IMR-90 (cell line): ENCODE measurements around the gene SHROOM3. TPM values are rescaled to one million over a fixed set of nuclear protein-coding genes. Genes with fewer than 3 reads are reported as not detected.

Experiments used
- ATAC-seq: fragments of 200-7000 bp; cut with Tn5 transposase; 2 replicates; pipeline ENCODE4 v1.9.1; 2020; ENCODE audit warnings: low read depth, mild to moderate bottlenecking, moderate library complexity
- BruUV-seq: library from RNA; stranded (reverse); fragments of 400-500 nt; replicated peaks from 2 replicates; lab custom pipeline; 2021; lab: Mats Ljungman, UMichigan
- CTCF ChIA-PET: fragments of 300-600 bp; formaldehyde crosslinking; extraction: SDS; loops from one replicate; lab custom pipeline; 2021; ENCODE audit warnings: antibody characterized with exemption; lab: Yijun Ruan, JAX
- POLR2A ChIA-PET: fragments of 300-600 bp; sonication (Branson Sonifier 250); formaldehyde crosslinking; loops from one replicate; lab custom pipeline; 2022; ENCODE audit warnings: antibody characterized with exemption; ENCODE audit not compliant: unreplicated experiment; lab: Charles Lee
- DNase-seq: peaks from one replicate; pipeline ENCODE4 v3.0.0; 2013
- H2AFZ ChIP-seq: replicated peaks from 2 replicates; pipeline ENCODE3; 2013; ENCODE audit warnings: low read length, mild to moderate bottlenecking; ENCODE audit not compliant: poor library complexity
- H2AK5ac ChIP-seq: 2 replicates; pipeline ENCODE4 v1.6.1; 2013; ENCODE audit warnings: low read depth, low read length, inconsistent platforms
- H2AK9ac ChIP-seq: replicated peaks from 2 replicates; pipeline ENCODE3; 2013; ENCODE audit warnings: mild to moderate bottlenecking, low read depth, low read length, moderate library complexity; ENCODE audit not compliant: poor library complexity
- H2BK120ac ChIP-seq: 2 replicates; pipeline ENCODE4 v1.6.1; 2013; ENCODE audit warnings: low read depth, low read length, inconsistent platforms
- H2BK15ac ChIP-seq: 3 replicates; pipeline ENCODE4 v1.6.1; 2013; ENCODE audit warnings: low read depth, low read length, inconsistent platforms
- H2BK20ac ChIP-seq: 2 replicates; pipeline ENCODE4 v1.6.1; 2013; ENCODE audit warnings: low read depth, mild to moderate bottlenecking, inconsistent platforms, low read length, moderate library complexity
- H2BK5ac ChIP-seq: 2 replicates; pipeline ENCODE4 v1.6.1; 2013; ENCODE audit warnings: mild to moderate bottlenecking, low read depth, low read length, inconsistent platforms; ENCODE audit not compliant: poor library complexity, severe bottlenecking
- H3K14ac ChIP-seq: replicated peaks from 2 replicates; pipeline ENCODE4 v1.6.1; 2013; ENCODE audit warnings: low read depth, low read length, inconsistent platforms
- H3K18ac ChIP-seq: 2 replicates; pipeline ENCODE4 v1.6.1; 2013; ENCODE audit warnings: low read depth, low read length, control low read depth
- H3K23ac ChIP-seq: 2 replicates; pipeline ENCODE4 v1.6.1; 2013; ENCODE audit warnings: low read depth, low read length, inconsistent platforms
- H3K27ac ChIP-seq: 2 replicates; pipeline ENCODE4 v1.5.1; 2013; ENCODE audit warnings: mild to moderate bottlenecking, control low read depth, low read length; ENCODE audit not compliant: insufficient read depth
- H3K27me3 ChIP-seq: 2 replicates; pipeline ENCODE4 v1.6.1; 2013; ENCODE audit warnings: low read length; ENCODE audit not compliant: control insufficient read depth, insufficient read depth
- H3K36me3 ChIP-seq: 2 replicates; pipeline ENCODE4 v1.6.1; 2013; ENCODE audit warnings: low read length, mixed read lengths; ENCODE audit not compliant: control insufficient read depth, insufficient read depth
- H3K4ac ChIP-seq: 2 replicates; pipeline ENCODE4 v1.6.1; 2013; ENCODE audit warnings: low read depth, low read length, inconsistent platforms
- H3K4me1 ChIP-seq: 2 replicates; pipeline ENCODE4 v1.6.1; 2013; ENCODE audit warnings: low read length, mixed read lengths; ENCODE audit not compliant: control insufficient read depth, insufficient read depth
- H3K4me2 ChIP-seq: 2 replicates; pipeline ENCODE4 v1.6.1; 2013; ENCODE audit warnings: low read depth, mild to moderate bottlenecking, control low read depth, low read length, moderate library complexity
- H3K4me3 ChIP-seq: 2 replicates; pipeline ENCODE4 v1.5.1; 2013; ENCODE audit warnings: low read depth, mild to moderate bottlenecking, control low read depth, low read length, moderate library complexity; ENCODE audit not compliant: insufficient read depth
- H3K56ac ChIP-seq: 2 replicates; pipeline ENCODE4 v1.6.1; 2013; ENCODE audit warnings: low read length, inconsistent platforms; ENCODE audit not compliant: insufficient read depth; ENCODE audit errors: extremely low read depth
- H3K79me1 ChIP-seq, 2 experiments: 2 replicates each; pipeline ENCODE4 v1.6.1; 2013; ENCODE audit warnings: low read length in 2 of 2, inconsistent platforms in 1 of 2, low read depth in 1 of 2
- H3K9ac ChIP-seq: 2 replicates; pipeline ENCODE4 v1.6.1; 2013; ENCODE audit warnings: low read depth, low read length, control low read depth
- H3K9me1 ChIP-seq: 2 replicates; pipeline ENCODE4 v1.6.1; 2013; ENCODE audit warnings: low read length, inconsistent platforms; ENCODE audit not compliant: insufficient read depth
- H3K9me3 ChIP-seq: 2 replicates; pipeline ENCODE4 v1.6.1; 2013; ENCODE audit warnings: low read length; ENCODE audit not compliant: control insufficient read depth, insufficient read depth
- H4K20me1 ChIP-seq: 2 replicates; pipeline ENCODE4 v1.6.1; 2013; ENCODE audit warnings: low read length, inconsistent platforms; ENCODE audit not compliant: insufficient read depth
- H4K5ac ChIP-seq: 2 replicates; pipeline ENCODE4 v1.6.1; 2013; ENCODE audit warnings: mild to moderate bottlenecking, low read depth, low read length, control low read depth
- H4K8ac ChIP-seq, 2 experiments: 2 replicates each; pipeline ENCODE4 v1.6.1; 2013; ENCODE audit warnings: low read depth in 2 of 2, low read length in 2 of 2, control low read depth in 1 of 2, inconsistent platforms in 1 of 2
- H4K91ac ChIP-seq: 2 replicates; pipeline ENCODE4 v1.6.1; 2013; ENCODE audit warnings: low read depth, low read length, inconsistent platforms; ENCODE audit not compliant: insufficient read depth
- BHLHE40 ChIP-seq: fragments of 150-350 bp; IDR thresholded peaks from 2 replicates; pipeline ENCODE4 v1.6.1; 2016; ENCODE audit warnings: mild to moderate bottlenecking, low read depth, low read length
- CEBPB ChIP-seq: IDR thresholded peaks from 2 replicates; pipeline ENCODE4 v1.6.1; 2012; ENCODE audit warnings: low read depth, low read length, improper control_type of control experiment
- CHD1 ChIP-seq: IDR thresholded peaks from 2 replicates; pipeline ENCODE4 v1.6.1; 2012; ENCODE audit warnings: low read depth, low read length, improper control_type of control experiment
- CTCF ChIP-seq: conservative IDR thresholded peaks from 2 replicates; pipeline ENCODE4 v1.5.1; 2012; ENCODE audit warnings: mild to moderate bottlenecking, low read depth, low read length, improper control_type of control experiment
- ELK1 ChIP-seq: fragments of 150-350 bp; IDR thresholded peaks from 2 replicates; pipeline ENCODE4 v1.6.1; 2016; ENCODE audit warnings: low read depth, mild to moderate bottlenecking, low read length, moderate library complexity, borderline replicate concordance
- FOS ChIP-seq: fragments of 150-350 bp; IDR thresholded peaks from 2 replicates; pipeline ENCODE4 v1.6.1; 2016; ENCODE audit warnings: low read depth, low read length
- MAFK ChIP-seq: IDR thresholded peaks from 2 replicates; pipeline ENCODE4 v1.6.1; 2012; ENCODE audit warnings: low read depth, low read length, improper control_type of control experiment
- MAZ ChIP-seq: IDR thresholded peaks from 2 replicates; pipeline ENCODE4 v1.6.1; 2012; ENCODE audit warnings: low read depth, mild to moderate bottlenecking, low read length, improper control_type of control experiment, moderate library complexity, borderline replicate concordance
- MXI1 ChIP-seq: IDR thresholded peaks from 2 replicates; pipeline ENCODE4 v1.6.1; 2012; ENCODE audit warnings: low read depth, mild to moderate bottlenecking, low read length, moderate library complexity, borderline replicate concordance
- NFE2L2 ChIP-seq: fragments of 150-350 bp; IDR thresholded peaks from 2 replicates; pipeline ENCODE4 v1.6.1; 2016; ENCODE audit warnings: low read depth, mild to moderate bottlenecking, low read length
- POLR2A ChIP-seq: IDR thresholded peaks from 2 replicates; pipeline ENCODE4 v1.6.1; 2012; ENCODE audit warnings: mild to moderate bottlenecking, low read depth, low read length
- RAD21 ChIP-seq: IDR thresholded peaks from 2 replicates; pipeline ENCODE4 v1.6.1; 2012; ENCODE audit warnings: low read length, improper control_type of control experiment
- RCOR1 ChIP-seq: IDR thresholded peaks from 2 replicates; pipeline ENCODE4 v1.6.1; 2012; ENCODE audit warnings: mild to moderate bottlenecking, low read length, improper control_type of control experiment; ENCODE audit not compliant: insufficient replicate concordance
- RFX5 ChIP-seq: IDR thresholded peaks from 2 replicates; pipeline ENCODE4 v1.8.0; 2012; ENCODE audit warnings: low read depth, mild to moderate bottlenecking, low read length, moderate library complexity
- SMC3 ChIP-seq: fragments of 150-350 bp; IDR thresholded peaks from 2 replicates; pipeline ENCODE4 v1.6.1; 2016; ENCODE audit warnings: low read depth, mild to moderate bottlenecking, antibody characterized with exemption, low read length, moderate library complexity
- USF2 ChIP-seq: fragments of 150-350 bp; IDR thresholded peaks from 2 replicates; pipeline ENCODE4 v1.6.1; 2017; ENCODE audit warnings: mild to moderate bottlenecking, antibody characterized with exemption, low read length, low read depth
- WGBS, 2 experiments: methylation state at CpG; one replicate each; pipeline versions ENCODE4 v1.1.5 to v1.1.7; 2013; ENCODE audit warnings: missing lambda C conversion rate in 2 of 2; ENCODE audit not compliant: insufficient read length in 1 of 2; ENCODE audit errors: extremely low coverage in 2 of 2; 5-methylcytosine and 5-hydroxymethylcytosine counted together
- dilution Hi-C: fragments of 300-500 bp; cut with HindIII; formaldehyde crosslinking; loops from one replicate; pipeline ENCODE4 v1.14.3; 2018; ENCODE audit warnings: low sequenced_read_pairs; ENCODE audit not compliant: unreplicated experiment
- in situ Hi-C: fragments of 300-500 bp; cut with MboI; formaldehyde crosslinking; loops from 3 replicates; pipeline ENCODE4 v1.14.3; 2019; ENCODE audit warnings: low sequenced_read_pairs, inconsistent platforms, mixed read lengths
- intact Hi-C: fragments of 100-400 bp; cut with micrococcal nuclease; formaldehyde crosslinking; loops from 2 replicates; pipeline ENCODE4 v1.10.0; 2022
- polyA plus RNA-seq, 3 experiments: library from polyadenylated mRNA; depleted of rRNA; stranded (reverse); fragments of >200 nt; gene quantifications; 2 replicates each; pipeline ENCODE4 v1.2.3, GENCODE V29; 2012; ENCODE audit warnings: low replicate concordance in 1 of 3
- total RNA-seq: library from RNA; depleted of rRNA; stranded (reverse); fragments of >200 nt; gene quantifications from 2 replicates; pipeline ENCODE4 v1.2.3, GENCODE V29; 2012

The SHROOM3 gene
- total and polyA plus RNA-seq, 2 of the 4 experiments (the other 2 are of a cell fraction), result 10.8 to 19.5 TPM

GRCh38 chr4:76487621-76488020 is 52.6 kb downstream of the SHROOM3 start:
- H4K20me1 ChIP-seq, result no peaks in the 10 kb centered on the region
- H3K27ac ChIP-seq, result no peak overlapping the region
- no peaks in the 10 kb centered on the region for H3K9me3 ChIP-seq
- H2AFZ ChIP-seq, result no peak overlapping the region
- no peak overlapping the region for H3K4me3 ChIP-seq
- H3K36me3 ChIP-seq, result no peaks in the 10 kb centered on the region
- no peak overlapping the region for H4K91ac ChIP-seq
- H3K4ac ChIP-seq, result no peak overlapping the region
- no peak overlapping the region for H4K5ac ChIP-seq
- H2BK20ac ChIP-seq, result no peak overlapping the region
- no peak overlapping the region for H3K4me2 ChIP-seq
- no peak overlapping the region for H3K9ac ChIP-seq
- H3K14ac ChIP-seq, result no peak overlapping the region
- POLR2A ChIA-PET, result no interaction called here
- TF ChIP-seq RAD21, result no peak
- no peak for TF ChIP-seq FOS
- no peak for TF ChIP-seq CHD1
- TF ChIP-seq USF2, result no peak
- no peak for TF ChIP-seq SMC3
- no peak for TF ChIP-seq MAFK
- no peak for TF ChIP-seq NFE2L2
- TF ChIP-seq RFX5, result no peak
- TF ChIP-seq ELK1, result no peak
- no peak for TF ChIP-seq CEBPB
- no peak for TF ChIP-seq POLR2A
- no peak for TF ChIP-seq MAZ
- TF ChIP-seq CTCF, result no peak
- TF ChIP-seq BHLHE40, result no peak
- TF ChIP-seq MXI1, result no peak
- TF ChIP-seq RCOR1, result no peak
- in situ Hi-C loops (no loop called here), dilution Hi-C loops (no loop called here), intact Hi-C loops (loop anchor here (5.0 kb wide), 1 partner anchor 35 kb away; no protein-coding TSS in a partner anchor)
- no peak overlapping the region for H3K18ac ChIP-seq
- no TSS peak for BruUV-seq
- H3K27me3 ChIP-seq, result peaks cover 2% of the 10 kb centered on the region; the same call in 1 of the 2 replicates
- no peak overlapping the region for H2AK9ac ChIP-seq
- DNase-seq (no peak), ATAC-seq (no peak)
- H3K79me1 ChIP-seq, result no peaks in the 10 kb centered on the region
- no peak overlapping the region for H2BK15ac ChIP-seq
- H2AK5ac ChIP-seq, result no peak overlapping the region
- WGBS, 2 experiments, result no CpG with 5 or more reads among the region's 1 CpG
- no peaks in the 10 kb centered on the region for H3K9me1 ChIP-seq
- H2BK5ac ChIP-seq, result no peak overlapping the region
- H3K4me1 ChIP-seq, result no peaks in the 10 kb centered on the region
- H4K8ac ChIP-seq, result no peak overlapping the region
- no peak overlapping the region for H3K56ac ChIP-seq
- CTCF ChIA-PET, result no interaction called here
- no peak overlapping the region for H2BK120ac ChIP-seq
- no peak overlapping the region for H3K23ac ChIP-seq
